Measurements from ENCODE around the gene UPK3A.

GRCh38 chr22:45304971-45305370 is 20.2 kb downstream of the UPK3A start:
- TF ChIP-seq CTCF (IDR thresholded peaks at IDR 0.05): no peak
- no peak for TF ChIP-seq POLR2A (IDR thresholded peaks at IDR 0.05)
